ENCODE results near the gene SORL1-AS1.
"Not testable (repeated sequence)": the region's sequence is repeated elsewhere in the genome, so short reads cannot be mapped to it uniquely, and the experiment has no call there.

The SORL1-AS1 gene

GRCh38 chr11:121482231-121483129 is 29.7 kb upstream of the SORL1-AS1 start:
- H3T11ph ChIP-seq (ENCODE audit: low read length), result no peak overlapping the region
- DNase-seq, result no peak
- no peak overlapping the region for H2BK20ac ChIP-seq (ENCODE audit: low read depth, low read length, poor library complexity, severe bottlenecking)
- H3K9me3 ChIP-seq (ENCODE audit: control insufficient read depth, low read depth, low read length), result no peaks in the 10 kb centered on the region
- no peak overlapping the region for H2BK5ac ChIP-seq (ENCODE audit: insufficient read length, low read length)
- Mint-ChIP-seq H3K27ac (peak overlapping the region; percentile 5 to 60 (median 42); a peak in 6 of 7 replicates), H3K9me3 (no peaks in the 10 kb centered on the region), H3K36me3 (ENCODE audit: insufficient read depth in 1 of 3, low read depth in 3 of 3) (peaks cover 24 to 36% (median 36%) of the 10 kb centered on the region in 3 experiments; a peak in 6 of 7 replicates), H3K4me3 (no peak overlapping the region; a peak in 1 of 5 replicates), H3K27me3 (ENCODE audit: low read depth) (no peaks in the 10 kb centered on the region), H3K4me1 (peaks cover 45 to 52% of the 10 kb centered on the region in 2 experiments)
- H2BK120ac ChIP-seq (ENCODE audit: low read depth, low read length, poor library complexity, severe bottlenecking), result no peak overlapping the region
- H3K79me2 ChIP-seq (ENCODE audit: insufficient read depth, low read length), result no peaks in the 10 kb centered on the region
- no peaks in the 10 kb centered on the region for H4K20me1 ChIP-seq (ENCODE audit: control insufficient read depth, insufficient read depth, insufficient read length)
- H3K4me1 ChIP-seq (ENCODE audit: insufficient read depth, low read length), result peaks cover 17% of the 10 kb centered on the region; the same call in 1 of the 2 replicates
- H3K4me2 ChIP-seq (ENCODE audit: insufficient read depth, insufficient read length, low read length), result no peak overlapping the region
- no peak overlapping the region for H3K56ac ChIP-seq (ENCODE audit: insufficient read length, low read depth, low read length)
- no peak overlapping the region for H4K91ac ChIP-seq (ENCODE audit: insufficient read length, low read depth, low read length)
- H4K5ac ChIP-seq (ENCODE audit: insufficient read length, low read depth, low read length), result no peak overlapping the region
- H2BK15ac ChIP-seq (ENCODE audit: low read depth, low read length), result no peak overlapping the region
- H2BK12ac ChIP-seq (ENCODE audit: insufficient read length, low read depth, low read length), result no peak overlapping the region
- no peak overlapping the region for H3K23ac ChIP-seq (ENCODE audit: insufficient read length, low read depth, low read length)
- H3K27me3 ChIP-seq (ENCODE audit: insufficient read depth, low read length), result no peaks in the 10 kb centered on the region
- H3K4ac ChIP-seq (ENCODE audit: low read depth, low read length), result no peak overlapping the region
- H3K27ac ChIP-seq (ENCODE audit: insufficient read length, low read depth, low read length), result no peak overlapping the region
- TF ChIP-seq, protein P1, sequence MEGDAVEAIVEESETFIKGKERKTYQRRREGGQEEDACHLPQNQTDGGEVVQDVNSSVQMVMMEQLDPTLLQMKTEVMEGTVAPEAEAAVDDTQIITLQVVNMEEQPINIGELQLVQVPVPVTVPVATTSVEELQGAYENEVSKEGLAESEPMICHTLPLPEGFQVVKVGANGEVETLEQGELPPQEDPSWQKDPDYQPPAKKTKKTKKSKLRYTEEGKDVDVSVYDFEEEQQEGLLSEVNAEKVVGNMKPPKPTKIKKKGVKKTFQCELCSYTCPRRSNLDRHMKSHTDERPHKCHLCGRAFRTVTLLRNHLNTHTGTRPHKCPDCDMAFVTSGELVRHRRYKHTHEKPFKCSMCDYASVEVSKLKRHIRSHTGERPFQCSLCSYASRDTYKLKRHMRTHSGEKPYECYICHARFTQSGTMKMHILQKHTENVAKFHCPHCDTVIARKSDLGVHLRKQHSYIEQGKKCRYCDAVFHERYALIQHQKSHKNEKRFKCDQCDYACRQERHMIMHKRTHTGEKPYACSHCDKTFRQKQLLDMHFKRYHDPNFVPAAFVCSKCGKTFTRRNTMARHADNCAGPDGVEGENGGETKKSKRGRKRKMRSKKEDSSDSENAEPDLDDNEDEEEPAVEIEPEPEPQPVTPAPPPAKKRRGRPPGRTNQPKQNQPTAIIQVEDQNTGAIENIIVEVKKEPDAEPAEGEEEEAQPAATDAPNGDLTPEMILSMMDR (conservative IDR thresholded peaks at IDR 0.05), result no peak
- H3K14ac ChIP-seq (ENCODE audit: insufficient read depth, low read length), result no peak overlapping the region; the same call in 1 of the 2 replicates
- no peak overlapping the region for H4K8ac ChIP-seq (replicated peaks; ENCODE audit: insufficient read length, low read depth, low read length)
- H3K23me2 ChIP-seq (ENCODE audit: insufficient read length, low read depth, low read length, poor library complexity, severe bottlenecking), result no peaks in the 10 kb centered on the region
- H3K18ac ChIP-seq (ENCODE audit: insufficient read length, low read depth, low read length), result no peak overlapping the region
- no peak overlapping the region for H2AFZ ChIP-seq (ENCODE audit: low read length)
- no peak overlapping the region for H3K9ac ChIP-seq (ENCODE audit: extremely low read depth, insufficient read length, low read length)
- no peak overlapping the region for H2AK5ac ChIP-seq (ENCODE audit: insufficient read length, low read length)
- no peaks in the 10 kb centered on the region for H3K79me1 ChIP-seq (ENCODE audit: insufficient read depth, low read depth, low read length, poor library complexity, severe bottlenecking)
- no CpG with 5 or more reads among the region's 9 CpGs for WGBS (ENCODE audit: extremely low coverage, insufficient read length, low lambda C conversion rate)

GRCh38 chr11:121481484-121482230 is 28.9 kb upstream of the SORL1-AS1 start:
- not testable (repeated sequence) for H4K8ac ChIP-seq (replicated peaks; ENCODE audit: insufficient read length, low read depth, low read length); H3K4me2 ChIP-seq (ENCODE audit: insufficient read depth, insufficient read length, low read length); H3K18ac ChIP-seq (ENCODE audit: insufficient read length, low read depth, low read length); H4K20me1 ChIP-seq (ENCODE audit: control insufficient read depth, insufficient read depth, insufficient read length); H3K23ac ChIP-seq (ENCODE audit: insufficient read length, low read depth, low read length); H3K9ac ChIP-seq (ENCODE audit: extremely low read depth, insufficient read length, low read length); H3K9me3 ChIP-seq (ENCODE audit: control insufficient read depth, low read depth, low read length); H3K27me3 ChIP-seq (ENCODE audit: insufficient read depth, low read length); H3K79me1 ChIP-seq (ENCODE audit: insufficient read depth, low read depth, low read length, poor library complexity, severe bottlenecking); H3K23me2 ChIP-seq (ENCODE audit: insufficient read length, low read depth, low read length, poor library complexity, severe bottlenecking); H2BK20ac ChIP-seq (ENCODE audit: low read depth, low read length, poor library complexity, severe bottlenecking); H3K56ac ChIP-seq (ENCODE audit: insufficient read length, low read depth, low read length); H2BK12ac ChIP-seq (ENCODE audit: insufficient read length, low read depth, low read length); H3K27me3 Mint-ChIP-seq (ENCODE audit: low read depth); H2AK5ac ChIP-seq (ENCODE audit: insufficient read length, low read length); H3K79me2 ChIP-seq (ENCODE audit: insufficient read depth, low read length); H3K4ac ChIP-seq (ENCODE audit: low read depth, low read length); H2BK15ac ChIP-seq (ENCODE audit: low read depth, low read length); H2BK120ac ChIP-seq (ENCODE audit: low read depth, low read length, poor library complexity, severe bottlenecking); H3K27ac ChIP-seq (ENCODE audit: insufficient read length, low read depth, low read length); H2AFZ ChIP-seq (ENCODE audit: low read length); H2BK5ac ChIP-seq (ENCODE audit: insufficient read length, low read length); H3K9me3 Mint-ChIP-seq; H4K5ac ChIP-seq (ENCODE audit: insufficient read length, low read depth, low read length); DNase-seq; H3K4me3 Mint-ChIP-seq; H3T11ph ChIP-seq (ENCODE audit: low read length); H3K14ac ChIP-seq (ENCODE audit: insufficient read depth, low read length); H4K91ac ChIP-seq (ENCODE audit: insufficient read length, low read depth, low read length)
- H3K4me1 Mint-ChIP-seq, result peaks cover 53 to 60% of the 10 kb centered on the region in 2 experiments
- H3K4me1 ChIP-seq (ENCODE audit: insufficient read depth, low read length), result peaks cover 20% of the 10 kb centered on the region; the same call in 1 of the 2 replicates
- H3K36me3 Mint-ChIP-seq (ENCODE audit: insufficient read depth in 1 of 3, low read depth in 3 of 3), result peaks cover 20 to 32% (median 31%) of the 10 kb centered on the region in 3 experiments
- no CpG with 5 or more reads among the region's 2 CpGs for WGBS (ENCODE audit: extremely low coverage, insufficient read length, low lambda C conversion rate)
- peak overlapping the region; percentile 5 to 60 (median 42); a peak in 6 of 7 replicates for H3K27ac Mint-ChIP-seq
